D721Med (cell line): Measurements from ENCODE around the gene SYCP1.

ENCODE experiments used
- DNase-seq: peaks from one replicate; pipeline ENCODE4 v3.0.0; 2011; ENCODE audit warnings: low spot score; ENCODE audit not compliant: insufficient read length
- FAIRE-seq: peaks from 2 replicates; lab custom pipeline; 2011; peaks lifted over from hg19 to GRCh38; lab: Jason Lieb, UNC
- TF ChIP-seq, protein P1 (sequence below): IDR thresholded peaks from 2 replicates; pipeline ENCODE4 v1.5.1; 2012; ENCODE audit warnings: mild to moderate bottlenecking, control low read depth; ENCODE audit not compliant: insufficient read depth; ENCODE audit errors: missing control alignments

SYCP1 gene

DNA sequence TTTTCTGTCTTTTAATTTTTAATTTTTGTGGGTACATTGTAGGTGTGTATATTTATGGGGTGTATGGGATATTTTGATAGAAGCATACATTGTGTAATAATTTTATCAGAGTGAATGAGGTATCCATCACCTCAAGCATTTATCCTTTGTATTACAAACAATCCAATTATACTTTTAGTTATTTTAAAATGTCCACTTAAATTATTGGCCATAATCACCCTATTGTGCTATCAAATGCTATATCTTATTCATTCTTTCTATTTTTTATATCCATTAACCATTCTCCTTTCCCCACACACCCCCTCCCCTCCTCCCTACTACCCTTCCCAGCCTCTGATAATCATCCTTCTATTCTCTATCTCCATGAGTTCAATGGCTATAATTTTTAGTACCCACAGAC lies 104.8 kb downstream of the SYCP1 start:
- DNase-seq (no peak), FAIRE-seq (no peak)
- TF ChIP-seq, protein P1, sequence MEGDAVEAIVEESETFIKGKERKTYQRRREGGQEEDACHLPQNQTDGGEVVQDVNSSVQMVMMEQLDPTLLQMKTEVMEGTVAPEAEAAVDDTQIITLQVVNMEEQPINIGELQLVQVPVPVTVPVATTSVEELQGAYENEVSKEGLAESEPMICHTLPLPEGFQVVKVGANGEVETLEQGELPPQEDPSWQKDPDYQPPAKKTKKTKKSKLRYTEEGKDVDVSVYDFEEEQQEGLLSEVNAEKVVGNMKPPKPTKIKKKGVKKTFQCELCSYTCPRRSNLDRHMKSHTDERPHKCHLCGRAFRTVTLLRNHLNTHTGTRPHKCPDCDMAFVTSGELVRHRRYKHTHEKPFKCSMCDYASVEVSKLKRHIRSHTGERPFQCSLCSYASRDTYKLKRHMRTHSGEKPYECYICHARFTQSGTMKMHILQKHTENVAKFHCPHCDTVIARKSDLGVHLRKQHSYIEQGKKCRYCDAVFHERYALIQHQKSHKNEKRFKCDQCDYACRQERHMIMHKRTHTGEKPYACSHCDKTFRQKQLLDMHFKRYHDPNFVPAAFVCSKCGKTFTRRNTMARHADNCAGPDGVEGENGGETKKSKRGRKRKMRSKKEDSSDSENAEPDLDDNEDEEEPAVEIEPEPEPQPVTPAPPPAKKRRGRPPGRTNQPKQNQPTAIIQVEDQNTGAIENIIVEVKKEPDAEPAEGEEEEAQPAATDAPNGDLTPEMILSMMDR, result no peak

DNA sequence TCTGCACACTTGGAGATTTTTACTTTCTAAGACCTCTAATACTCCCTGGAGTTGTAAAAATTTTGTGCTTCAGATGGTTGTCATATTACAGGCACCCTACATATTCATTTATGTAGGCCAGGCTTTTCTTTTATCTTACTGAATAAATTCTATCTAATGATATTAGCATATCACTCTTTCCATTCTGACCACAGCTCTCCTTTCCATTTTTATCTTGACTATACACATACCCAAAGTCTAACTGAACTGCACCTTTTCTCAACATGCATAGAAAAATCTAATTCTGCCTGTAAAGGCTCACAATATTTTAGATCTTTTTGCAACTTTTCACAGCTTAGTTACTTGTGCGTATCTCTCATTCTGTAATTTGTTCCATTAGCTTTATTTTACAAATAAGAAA lies 122.2 kb downstream of the SYCP1 start:
- DNase-seq (no peak), FAIRE-seq (no peak)
- TF ChIP-seq, protein P1, result no peak

DNA sequence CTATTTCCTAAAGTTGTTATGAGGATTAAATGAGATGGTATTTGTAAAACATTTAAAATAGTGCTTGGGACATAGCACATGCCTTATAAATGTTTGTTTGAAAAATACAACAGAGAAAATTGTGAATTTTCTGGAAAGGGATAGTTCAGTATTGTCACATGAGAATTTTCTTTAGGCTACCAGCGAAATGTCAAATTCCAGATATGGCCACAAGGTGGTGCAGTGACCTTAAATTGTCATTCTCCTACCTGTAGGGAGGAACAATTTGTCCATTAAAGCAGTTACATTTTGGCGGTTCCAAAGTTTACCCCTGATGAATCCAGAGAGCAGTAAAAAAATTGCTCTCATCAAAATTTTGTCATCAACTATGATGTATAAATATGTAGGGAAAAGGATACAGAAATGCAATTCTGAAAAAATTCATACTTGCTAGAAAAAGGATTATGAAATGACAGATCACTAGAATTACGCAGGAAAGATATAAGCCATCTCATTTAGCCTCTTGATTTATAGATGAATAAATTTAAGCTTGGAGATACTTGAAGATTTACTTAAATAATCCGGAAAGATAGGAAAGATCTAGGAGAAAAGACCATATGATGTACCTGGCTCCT lies 124.7 kb downstream of the SYCP1 start:
- DNase-seq (no peak), FAIRE-seq (peak; percentile 16)
- TF ChIP-seq, protein P1, result peak; percentile 78

DNA sequence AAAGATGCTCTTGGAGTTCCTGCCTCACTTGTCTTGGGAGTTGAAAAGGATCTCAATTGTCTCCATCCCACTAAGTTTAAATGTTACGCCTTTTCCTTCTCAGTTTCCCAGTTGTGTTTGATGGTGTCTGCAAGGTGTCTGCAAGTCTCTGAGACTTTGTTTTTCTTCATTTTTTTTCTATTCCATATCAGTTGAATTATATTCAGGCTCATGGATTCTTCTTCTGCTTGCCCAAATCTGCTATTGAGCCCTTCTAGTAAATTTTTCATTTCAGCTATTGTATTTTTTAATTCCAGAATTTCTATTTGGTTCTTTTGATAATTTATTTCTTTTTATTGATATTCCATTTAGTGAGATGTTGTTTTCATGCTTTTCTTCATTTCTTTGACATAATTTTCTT lies 127.6 kb downstream of the SYCP1 start:
- no peak for DNase-seq
- FAIRE-seq, result no peak
- TF ChIP-seq, protein P1, result no peak

DNA sequence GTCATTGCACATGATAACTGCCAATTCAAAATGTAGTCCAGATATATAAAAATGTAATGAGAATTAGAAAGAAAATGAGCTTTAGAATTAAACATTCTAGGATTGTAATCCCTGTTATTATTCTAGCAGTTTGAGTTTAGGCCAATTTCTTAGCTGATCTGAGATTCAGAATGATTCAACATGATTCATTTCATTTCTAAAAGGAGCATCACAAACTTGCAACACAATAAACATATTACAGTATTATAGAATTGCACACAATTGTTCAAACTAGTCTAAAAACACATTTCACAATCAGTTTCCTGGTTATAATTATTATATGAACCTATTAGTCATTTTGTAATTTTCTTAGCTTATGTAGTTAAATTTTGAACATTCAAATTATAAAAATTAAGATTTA lies 131.6 kb downstream of the SYCP1 start:
- FAIRE-seq, result no peak
- TF ChIP-seq, protein P1, result no peak
- no peak for DNase-seq

DNA sequence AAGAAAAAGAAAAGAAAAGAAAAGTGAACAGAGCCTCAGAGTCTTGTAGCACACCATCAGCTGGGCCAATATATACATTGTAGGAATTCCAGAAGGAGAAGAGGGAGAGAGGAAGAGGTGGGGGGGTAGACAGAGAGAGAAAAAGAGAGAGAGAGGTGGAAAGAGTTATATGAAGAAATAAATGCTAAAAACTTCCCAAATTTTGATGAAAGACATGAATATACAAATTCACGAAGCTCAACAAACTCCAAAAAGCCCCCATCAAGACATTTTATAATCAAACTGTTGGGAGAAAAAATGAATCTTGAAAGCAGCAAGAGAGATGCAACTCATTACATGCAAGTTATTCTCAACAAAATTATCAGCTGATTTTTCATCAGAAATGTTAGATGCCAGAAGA lies 133.4 kb downstream of the SYCP1 start:
- TF ChIP-seq, protein P1, result no peak
- no peak for FAIRE-seq
- no peak for DNase-seq

DNA sequence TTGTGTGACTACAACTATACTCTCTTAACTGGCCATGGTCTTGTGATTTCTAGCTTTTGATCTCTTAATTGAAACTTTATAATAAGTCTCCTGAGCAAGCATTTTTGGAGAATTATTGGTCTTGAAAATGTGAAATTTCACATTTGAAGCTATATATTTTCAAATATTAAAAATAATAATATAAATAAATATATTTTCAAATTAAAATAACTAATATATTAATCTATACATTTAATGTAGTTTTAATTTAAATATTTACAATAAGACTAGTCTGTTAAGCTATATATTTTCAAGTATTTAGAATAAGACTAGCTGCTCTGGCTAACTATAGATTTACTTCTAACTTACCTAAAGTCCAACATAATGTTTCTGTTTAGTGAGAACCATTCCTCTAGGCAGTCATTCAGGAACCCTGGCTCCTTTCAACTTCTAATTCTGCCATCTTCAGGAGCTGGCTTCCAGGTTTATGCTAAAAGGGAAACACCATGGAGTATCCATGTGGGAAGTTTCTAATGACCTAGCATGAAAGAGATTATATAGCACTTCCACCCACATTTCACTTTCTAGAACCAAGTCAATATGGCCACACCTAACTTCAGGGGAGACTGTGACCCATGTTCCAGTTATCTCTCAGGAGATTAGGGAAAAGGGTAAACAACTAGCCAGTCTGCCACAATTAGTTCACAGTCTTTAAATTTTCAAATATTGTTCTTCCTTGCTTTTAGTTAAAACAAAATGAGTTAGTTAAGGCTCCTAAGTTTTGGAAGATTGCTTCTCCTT lies 143.0 kb downstream of the SYCP1 start:
- DNase-seq (no peak), FAIRE-seq (no peak)
- TF ChIP-seq, protein P1, result no peak
